Neuronal stem cell (in vitro differentiated cells): ENCODE results near the gene PPIA.

Experiments
- DNase-seq: peaks from one replicate; pipeline ENCODE4 v3.0.0-alpha.2; 2013; ENCODE audit warnings: low spot score
- H2AFZ ChIP-seq: one replicate; pipeline ENCODE4 v1.6.1; 2013; ENCODE audit warnings: mild to moderate bottlenecking, low read length, inconsistent platforms
- H2AK5ac ChIP-seq: 2 replicates; pipeline ENCODE4 v1.6.1; 2013; ENCODE audit warnings: low read depth, mild to moderate bottlenecking, inconsistent platforms, low read length, moderate library complexity, mixed read lengths
- H2BK120ac ChIP-seq: 2 replicates; pipeline ENCODE4 v1.6.1; 2013; ENCODE audit warnings: low read depth, mild to moderate bottlenecking, inconsistent platforms, low read length, moderate library complexity, mixed read lengths
- H2BK12ac ChIP-seq: one replicate; pipeline ENCODE4 v1.6.1; 2013; ENCODE audit warnings: low read length, inconsistent platforms
- H2BK15ac ChIP-seq: 2 replicates; pipeline ENCODE4 v1.6.1; 2013; ENCODE audit warnings: mild to moderate bottlenecking, low read length, inconsistent platforms, mixed read lengths
- H2BK5ac ChIP-seq: one replicate; pipeline ENCODE4 v1.6.1; 2013; ENCODE audit warnings: inconsistent platforms, mild to moderate bottlenecking, low read length, moderate library complexity
- H3K14ac ChIP-seq: one replicate; pipeline ENCODE4 v1.6.1; 2013; ENCODE audit warnings: low read length, inconsistent platforms
- H3K18ac ChIP-seq: 2 replicates; pipeline ENCODE4 v1.6.1; 2013; ENCODE audit warnings: low read length, inconsistent platforms
- H3K23ac ChIP-seq: 2 replicates; pipeline ENCODE4 v1.6.1; 2013; ENCODE audit warnings: low read depth, mild to moderate bottlenecking, mixed read lengths, low read length, inconsistent platforms; ENCODE audit not compliant: poor library complexity
- H3K27ac ChIP-seq: replicated peaks from 3 replicates; pipeline ENCODE4 v1.5.1; 2013; ENCODE audit warnings: low read length, inconsistent platforms
- H3K27me3 ChIP-seq, 3 experiments: 2 replicates each; pipeline ENCODE4 v1.6.1; 2013; ENCODE audit warnings: low read length in 3 of 3, mild to moderate bottlenecking in 2 of 3, inconsistent platforms in 1 of 3, low read depth in 1 of 3, mixed read lengths in 1 of 3, moderate library complexity in 1 of 3; ENCODE audit not compliant: control insufficient read depth in 3 of 3, insufficient read depth in 3 of 3
- H3K36me3 ChIP-seq, 2 donors: replicated peaks in 1 of 2; 2 replicates each; pipeline ENCODE4 v1.6.1; 2013; ENCODE audit warnings: low read length in 2 of 2; ENCODE audit not compliant: control insufficient read depth in 2 of 2, insufficient read depth in 2 of 2
- H3K4ac ChIP-seq: 2 replicates; pipeline ENCODE4 v1.6.1; 2013; ENCODE audit warnings: inconsistent platforms, mild to moderate bottlenecking, low read length, moderate library complexity
- H3K4me1 ChIP-seq, 2 donors: 1 replicate in 1 of 2; 2 replicates in 1 of 2; pipeline ENCODE4 v1.6.1; 2013; ENCODE audit warnings: low read length in 2 of 2, low read depth in 1 of 2; ENCODE audit not compliant: control insufficient read depth in 2 of 2, insufficient read depth in 1 of 2
- H3K4me2 ChIP-seq: one replicate; pipeline ENCODE4 v1.6.1; 2013; ENCODE audit warnings: mild to moderate bottlenecking, low read length, inconsistent platforms; ENCODE audit not compliant: insufficient read depth, poor library complexity, severe bottlenecking
- H3K4me3 ChIP-seq, 2 donors: 2 replicates each; pipeline ENCODE4 v1.5.1; 2013; ENCODE audit warnings: low read length in 2 of 2, mild to moderate bottlenecking in 2 of 2, inconsistent platforms in 1 of 2, moderate library complexity in 1 of 2
- H3K79me1 ChIP-seq: one replicate; pipeline ENCODE4 v1.6.1; 2013; ENCODE audit warnings: low read depth, mild to moderate bottlenecking, inconsistent platforms, low read length, moderate library complexity
- H3K9ac ChIP-seq: one replicate; pipeline ENCODE4 v1.6.1; 2013; ENCODE audit warnings: mild to moderate bottlenecking, low read depth, low read length, inconsistent platforms; ENCODE audit not compliant: poor library complexity
- H3K9me3 ChIP-seq, 2 donors: replicated peaks in 1 of 2; 2 replicates each; pipeline versions ENCODE3 to v1.6.1; 2013; ENCODE audit warnings: low read length in 2 of 2, mild to moderate bottlenecking in 2 of 2, inconsistent platforms in 1 of 2, low read depth in 1 of 2, mixed read lengths in 1 of 2, moderate library complexity in 1 of 2; ENCODE audit not compliant: control insufficient read depth in 2 of 2, insufficient read depth in 1 of 2
- H4K8ac ChIP-seq: one replicate; pipeline ENCODE4 v1.6.1; 2013; ENCODE audit warnings: low read depth, mild to moderate bottlenecking, inconsistent platforms, low read length, moderate library complexity
- H4K91ac ChIP-seq: one replicate; pipeline ENCODE4 v1.6.1; 2013; ENCODE audit warnings: low read length, low read depth, mild to moderate bottlenecking, inconsistent platforms; ENCODE audit not compliant: poor library complexity
- WGBS, 2 donors: extraction: QIAGEN DNeasy Blood & Tissue Kit; methylation state at CpG; one replicate each; pipeline ENCODE4 v1.1.7; 2013; ENCODE audit warnings: missing lambda C conversion rate in 2 of 2, mixed read lengths in 1 of 2; ENCODE audit not compliant: insufficient read length in 2 of 2, insufficient replicate concordance in 1 of 2; ENCODE audit errors: extremely low coverage in 2 of 2; 5-methylcytosine and 5-hydroxymethylcytosine counted together

Gene PPIA

GRCh38 chr7:44805950-44806349, 9.5 kb downstream of the PPIA start:
- H3K23ac ChIP-seq, result no peak overlapping the region
- no peak overlapping the region for H4K91ac ChIP-seq
- no peak overlapping the region for H2AK5ac ChIP-seq
- H2BK120ac ChIP-seq, result no peak overlapping the region
- H3K14ac ChIP-seq, result no peak overlapping the region
- no peak overlapping the region for H2BK15ac ChIP-seq
- H3K4me3 ChIP-seq, result no peak overlapping the region
- peaks cover 18 to 40% of the 10 kb centered on the region in 2 donors for H3K36me3 ChIP-seq
- no peak overlapping the region for H3K27ac ChIP-seq
- no peak overlapping the region for H3K4ac ChIP-seq
- no peak overlapping the region for H3K18ac ChIP-seq
- H3K9me3 ChIP-seq, result no peaks in the 10 kb centered on the region
- H3K4me1 ChIP-seq, result no peaks in the 10 kb centered on the region
- no peaks in the 10 kb centered on the region for H3K79me1 ChIP-seq
- no peak overlapping the region for H2BK5ac ChIP-seq
- H3K27me3 ChIP-seq, result no peaks in the 10 kb centered on the region
- no CpG with 5 or more reads among the region's 5 CpGs for WGBS, 2 donors
- no peak for DNase-seq
- no peak overlapping the region for H4K8ac ChIP-seq
- no peak overlapping the region for H3K4me2 ChIP-seq
- H3K9ac ChIP-seq, result no peak overlapping the region
- H2AFZ ChIP-seq, result no peak overlapping the region
- H2BK12ac ChIP-seq, result no peak overlapping the region

GRCh38 chr7:44808914-44809393, 12.5 kb downstream of the PPIA start:
- Histone ChIP-seq H3K18ac (no peak overlapping the region), H3K9me3 (no peaks in the 10 kb centered on the region), H3K79me1 (no peaks in the 10 kb centered on the region), H3K4me1 (no peaks in the 10 kb centered on the region), H4K91ac (no peak overlapping the region), H3K23ac (no peak overlapping the region), H3K4me3 (no peak overlapping the region), H2BK12ac (no peak overlapping the region), H3K27me3 (no peaks in the 10 kb centered on the region), H3K4ac (no peak overlapping the region), H3K9ac (no peak overlapping the region), H3K36me3 (peaks cover 4 to 11% of the 10 kb centered on the region in 2 donors), H2BK15ac (no peak overlapping the region), H2BK120ac (no peak overlapping the region), H3K14ac (no peak overlapping the region), H2AFZ (no peak overlapping the region), H2BK5ac (no peak overlapping the region), H4K8ac (no peak overlapping the region), H3K4me2 (no peak overlapping the region), H2AK5ac (no peak overlapping the region), H3K27ac (no peak overlapping the region)
- no CpG with 5 or more reads among the region's 4 CpGs for WGBS, 2 donors
- DNase-seq, result no peak

GRCh38 chr7:44811093-44811492, 14.6 kb downstream of the PPIA start:
- H3K14ac ChIP-seq, result no peak overlapping the region
- H3K36me3 ChIP-seq, result no peaks in the 10 kb centered on the region
- H2AK5ac ChIP-seq, result no peak overlapping the region
- no peak overlapping the region for H2BK5ac ChIP-seq
- H3K18ac ChIP-seq, result no peak overlapping the region
- H4K91ac ChIP-seq, result no peak overlapping the region
- no peak overlapping the region for H3K9ac ChIP-seq
- no peaks in the 10 kb centered on the region for H3K27me3 ChIP-seq
- DNase-seq, result no peak
- H3K9me3 ChIP-seq, result no peaks in the 10 kb centered on the region
- H2AFZ ChIP-seq, result no peak overlapping the region
- no peak overlapping the region for H3K4me2 ChIP-seq
- no peaks in the 10 kb centered on the region for H3K79me1 ChIP-seq
- H3K27ac ChIP-seq, result no peak overlapping the region
- H2BK12ac ChIP-seq, result no peak overlapping the region
- H3K4me3 ChIP-seq, result no peak overlapping the region
- no peak overlapping the region for H3K4ac ChIP-seq
- no peak overlapping the region for H2BK15ac ChIP-seq
- H3K4me1 ChIP-seq, result no peaks in the 10 kb centered on the region
- no peak overlapping the region for H4K8ac ChIP-seq
- no peak overlapping the region for H2BK120ac ChIP-seq
- no peak overlapping the region for H3K23ac ChIP-seq

DNA sequence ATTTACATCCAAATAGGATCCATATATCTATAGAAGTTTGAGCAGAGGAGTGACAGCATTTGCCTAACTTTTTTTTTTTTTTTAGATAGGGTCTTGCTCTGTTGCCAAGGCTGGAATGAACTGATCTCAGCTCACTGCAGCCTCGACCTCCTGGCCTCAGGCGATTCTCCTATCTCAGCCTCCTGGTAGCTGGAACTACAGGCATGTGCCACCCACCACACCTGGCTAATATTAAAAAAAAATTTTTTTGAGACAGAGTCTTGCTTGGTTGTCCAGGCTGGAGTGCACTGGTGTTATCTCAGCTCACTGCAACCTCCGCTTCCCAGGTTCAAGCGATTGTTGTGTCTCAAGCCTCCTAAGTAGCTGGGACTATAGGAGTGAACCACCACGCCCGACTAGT, 15.1 kb downstream of the PPIA start:
- H3K27ac ChIP-seq, result no peak overlapping the region
- H3K4ac ChIP-seq, result no peak overlapping the region
- no peak overlapping the region for H4K91ac ChIP-seq
- H3K9me3 ChIP-seq, result no peaks in the 10 kb centered on the region
- H4K8ac ChIP-seq, result no peak overlapping the region
- no peak overlapping the region for H2BK5ac ChIP-seq
- H3K4me2 ChIP-seq, result no peak overlapping the region
- H3K23ac ChIP-seq, result no peak overlapping the region
- H3K4me3 ChIP-seq, result no peak overlapping the region
- H3K14ac ChIP-seq, result no peak overlapping the region
- no peak overlapping the region for H3K18ac ChIP-seq
- no peaks in the 10 kb centered on the region for H3K27me3 ChIP-seq
- no peaks in the 10 kb centered on the region for H3K79me1 ChIP-seq
- no peak overlapping the region for H2BK120ac ChIP-seq
- H2AFZ ChIP-seq, result no peak overlapping the region
- H3K9ac ChIP-seq, result no peak overlapping the region
- H2AK5ac ChIP-seq, result no peak overlapping the region
- no peak for DNase-seq
- H2BK15ac ChIP-seq, result no peak overlapping the region
- no peaks in the 10 kb centered on the region for H3K36me3 ChIP-seq
- H2BK12ac ChIP-seq, result no peak overlapping the region
- H3K4me1 ChIP-seq, result no peaks in the 10 kb centered on the region
- no CpG with 5 or more reads among the region's 6 CpGs for WGBS, 2 donors
